Erythroblast (primary cell): Measurements from ENCODE around the gene SSNA1.

Source experiments
- GATA1 ChIP-seq: IDR thresholded peaks from 2 replicates; pipeline ENCODE4 v1.6.1; 2011; ENCODE audit warnings: low read depth, mild to moderate bottlenecking, control low read depth, low read length, moderate library complexity
- POLR2A ChIP-seq: IDR thresholded peaks from 2 replicates; pipeline ENCODE4 v1.6.1; 2011; ENCODE audit warnings: mild to moderate bottlenecking, low read length

DNA sequence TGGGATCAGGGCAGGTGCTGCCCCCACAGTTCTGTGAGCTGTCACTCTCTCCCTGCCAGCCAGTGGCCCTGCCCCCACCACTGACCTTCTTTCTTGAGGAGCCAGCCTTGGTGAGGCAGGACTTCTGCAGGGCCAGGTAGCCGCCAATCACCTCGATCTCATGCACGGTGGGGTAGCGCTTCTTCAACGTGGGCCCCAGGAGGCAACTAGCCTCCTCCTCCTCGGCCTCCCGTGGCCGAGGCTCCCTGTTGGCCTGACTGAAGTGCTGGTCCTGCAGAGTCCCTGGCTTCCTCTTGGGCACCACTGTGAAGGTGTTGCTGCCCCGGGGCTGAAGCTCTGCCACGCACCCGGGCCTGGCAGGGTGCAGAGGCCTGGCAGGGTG is 10.4 kb downstream of the SSNA1 start:
- TF ChIP-seq POLR2A (no peak), GATA1 (no peak)
